ENCODE data around the gene BTLA.

Gene BTLA

DNA sequence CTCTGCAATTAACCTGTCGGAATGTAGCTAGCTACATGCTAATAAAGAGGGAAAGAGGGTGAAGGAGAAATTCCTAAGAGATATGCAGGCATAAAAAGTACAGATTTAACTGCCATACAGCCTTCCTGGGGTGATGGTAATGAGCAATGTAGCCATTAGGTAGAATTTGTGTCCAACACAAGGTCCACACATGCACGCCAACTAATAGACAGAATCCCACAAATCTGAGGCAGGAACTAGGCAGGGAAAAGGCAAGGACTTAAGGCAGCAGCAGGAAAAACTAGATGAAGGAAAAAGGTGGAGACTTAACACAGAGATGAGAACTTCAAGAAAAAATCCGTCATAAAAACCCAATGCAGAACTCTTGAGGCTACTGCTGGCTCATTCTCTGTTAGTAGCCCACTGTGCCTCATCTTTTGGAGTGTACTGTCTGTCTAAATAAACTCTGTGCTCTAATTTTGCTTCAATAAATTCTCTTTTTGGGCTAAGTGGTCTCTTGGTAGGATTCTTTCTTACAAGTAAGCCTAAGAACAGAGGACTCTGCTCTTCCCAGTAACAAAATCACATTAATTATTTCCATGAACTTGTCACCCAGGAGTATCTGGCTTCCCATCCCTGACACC, 81.5 kb downstream of the BTLA start:
- TF ChIP-seq, protein P1, sequence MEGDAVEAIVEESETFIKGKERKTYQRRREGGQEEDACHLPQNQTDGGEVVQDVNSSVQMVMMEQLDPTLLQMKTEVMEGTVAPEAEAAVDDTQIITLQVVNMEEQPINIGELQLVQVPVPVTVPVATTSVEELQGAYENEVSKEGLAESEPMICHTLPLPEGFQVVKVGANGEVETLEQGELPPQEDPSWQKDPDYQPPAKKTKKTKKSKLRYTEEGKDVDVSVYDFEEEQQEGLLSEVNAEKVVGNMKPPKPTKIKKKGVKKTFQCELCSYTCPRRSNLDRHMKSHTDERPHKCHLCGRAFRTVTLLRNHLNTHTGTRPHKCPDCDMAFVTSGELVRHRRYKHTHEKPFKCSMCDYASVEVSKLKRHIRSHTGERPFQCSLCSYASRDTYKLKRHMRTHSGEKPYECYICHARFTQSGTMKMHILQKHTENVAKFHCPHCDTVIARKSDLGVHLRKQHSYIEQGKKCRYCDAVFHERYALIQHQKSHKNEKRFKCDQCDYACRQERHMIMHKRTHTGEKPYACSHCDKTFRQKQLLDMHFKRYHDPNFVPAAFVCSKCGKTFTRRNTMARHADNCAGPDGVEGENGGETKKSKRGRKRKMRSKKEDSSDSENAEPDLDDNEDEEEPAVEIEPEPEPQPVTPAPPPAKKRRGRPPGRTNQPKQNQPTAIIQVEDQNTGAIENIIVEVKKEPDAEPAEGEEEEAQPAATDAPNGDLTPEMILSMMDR (IDR thresholded peaks at IDR 0.05; ENCODE audit: extremely low read depth, missing control alignments) = no peak
- DNase-seq (ENCODE audit: low spot score) = no peak

DNA sequence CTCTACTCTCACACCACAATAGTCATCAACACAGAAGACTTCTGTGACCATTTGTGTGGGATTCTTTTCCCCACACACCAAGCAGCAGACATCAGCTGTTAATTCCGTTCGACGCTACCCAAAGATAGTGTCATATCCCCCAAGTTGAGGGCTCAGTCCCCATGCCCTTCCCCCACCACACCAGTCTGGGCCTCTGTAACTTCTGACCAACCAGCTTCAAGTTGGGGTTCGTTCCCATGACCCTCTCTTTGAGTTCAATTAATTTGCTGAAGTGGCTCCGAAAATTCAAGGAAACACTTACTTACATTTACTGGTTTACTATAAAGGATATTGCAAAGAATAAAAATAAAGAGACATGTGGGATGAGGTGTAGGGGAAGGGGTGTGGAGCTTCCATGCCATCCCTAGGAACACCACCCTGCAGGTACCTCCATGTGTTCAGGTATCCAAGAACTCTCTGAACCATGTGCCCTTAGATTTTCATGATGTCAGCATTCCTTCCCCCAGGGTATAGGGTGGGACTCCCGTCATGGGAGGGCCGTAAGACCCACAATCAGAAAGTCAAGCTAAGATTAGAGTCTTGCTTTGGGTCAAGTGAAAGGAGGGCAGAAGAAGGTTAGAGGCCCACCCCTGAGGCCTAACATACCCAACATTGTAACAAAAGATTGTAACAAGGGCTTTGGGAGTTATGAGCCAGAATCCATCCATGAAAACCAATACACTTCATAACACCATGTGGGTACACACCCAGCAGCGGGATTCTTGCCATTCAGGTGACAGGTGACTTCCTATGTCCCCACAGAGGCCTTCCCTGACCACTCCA, 82.7 kb downstream of the BTLA start:
- TF ChIP-seq, protein P1 (IDR thresholded peaks at IDR 0.05; ENCODE audit: extremely low read depth, missing control alignments) = no peak
- no peak for DNase-seq (ENCODE audit: low spot score)

DNA sequence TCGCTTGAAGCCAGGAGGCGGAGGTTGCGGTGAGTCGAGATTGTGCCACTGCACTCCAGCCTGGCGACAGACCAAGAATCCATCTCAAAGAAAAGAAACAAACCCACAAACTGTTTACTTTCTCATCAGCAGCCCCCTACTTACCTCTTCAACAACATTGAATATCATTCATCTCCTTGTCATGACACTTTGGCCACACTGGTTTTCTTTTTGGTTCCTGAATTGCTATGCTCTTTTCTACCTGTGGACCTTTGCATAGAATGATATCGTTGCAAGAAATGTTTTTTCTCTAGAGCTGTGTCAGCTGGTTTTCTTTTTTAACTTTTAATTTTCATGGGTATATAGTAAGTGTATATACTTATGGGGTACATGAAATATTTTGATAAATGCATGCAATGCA, 83.9 kb downstream of the BTLA start:
- DNase-seq (ENCODE audit: low spot score) = no peak

More for the DNA sequence above, 83.9 kb downstream of the BTLA start:
- TF ChIP-seq, protein P1 (IDR thresholded peaks at IDR 0.05; ENCODE audit: extremely low read depth, missing control alignments) = no peak
